ENCODE data around the gene LYRM4.

Gene LYRM4

GRCh38 chr6:5067305-5067704, 193.4 kb downstream of the LYRM4 start:
- DNase-seq (ENCODE audit: low read depth in 1 of 2, low spot score in 1 of 2): no peak
- TF ChIP-seq REST (IDR thresholded peaks at IDR 0.05; ENCODE audit: insufficient replicate concordance, low read depth) (no peak), POLR2AphosphoS5 (IDR thresholded peaks at IDR 0.05; ENCODE audit: low read depth) (no peak), SPI1 (IDR thresholded peaks at IDR 0.05; ENCODE audit: borderline replicate concordance, low read depth) (no peak), GABPA (IDR thresholded peaks at IDR 0.05; ENCODE audit: low read depth) (no peak)
- TF ChIP-seq, protein P1, sequence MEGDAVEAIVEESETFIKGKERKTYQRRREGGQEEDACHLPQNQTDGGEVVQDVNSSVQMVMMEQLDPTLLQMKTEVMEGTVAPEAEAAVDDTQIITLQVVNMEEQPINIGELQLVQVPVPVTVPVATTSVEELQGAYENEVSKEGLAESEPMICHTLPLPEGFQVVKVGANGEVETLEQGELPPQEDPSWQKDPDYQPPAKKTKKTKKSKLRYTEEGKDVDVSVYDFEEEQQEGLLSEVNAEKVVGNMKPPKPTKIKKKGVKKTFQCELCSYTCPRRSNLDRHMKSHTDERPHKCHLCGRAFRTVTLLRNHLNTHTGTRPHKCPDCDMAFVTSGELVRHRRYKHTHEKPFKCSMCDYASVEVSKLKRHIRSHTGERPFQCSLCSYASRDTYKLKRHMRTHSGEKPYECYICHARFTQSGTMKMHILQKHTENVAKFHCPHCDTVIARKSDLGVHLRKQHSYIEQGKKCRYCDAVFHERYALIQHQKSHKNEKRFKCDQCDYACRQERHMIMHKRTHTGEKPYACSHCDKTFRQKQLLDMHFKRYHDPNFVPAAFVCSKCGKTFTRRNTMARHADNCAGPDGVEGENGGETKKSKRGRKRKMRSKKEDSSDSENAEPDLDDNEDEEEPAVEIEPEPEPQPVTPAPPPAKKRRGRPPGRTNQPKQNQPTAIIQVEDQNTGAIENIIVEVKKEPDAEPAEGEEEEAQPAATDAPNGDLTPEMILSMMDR (IDR thresholded peaks at IDR 0.05; ENCODE audit: insufficient read depth, low read length): no peak
- no peaks in the 10 kb centered on the region for H3K27me3 ChIP-seq (ENCODE audit: insufficient read depth, poor library complexity, severe bottlenecking)
- H3K27ac ChIP-seq (replicated peaks): no peak overlapping the region
- H3K4me3 ChIP-seq (replicated peaks; ENCODE audit: insufficient read depth, low read length): no peak overlapping the region

GRCh38 chr6:5066456-5067093, 194.2 kb downstream of the LYRM4 start:
- TF ChIP-seq REST (IDR thresholded peaks at IDR 0.05; ENCODE audit: insufficient replicate concordance, low read depth) (no peak), POLR2AphosphoS5 (IDR thresholded peaks at IDR 0.05; ENCODE audit: low read depth) (no peak), SPI1 (IDR thresholded peaks at IDR 0.05; ENCODE audit: borderline replicate concordance, low read depth) (no peak), GABPA (IDR thresholded peaks at IDR 0.05; ENCODE audit: low read depth) (no peak)
- TF ChIP-seq, protein P1 (IDR thresholded peaks at IDR 0.05; ENCODE audit: insufficient read depth, low read length): no peak
- Histone ChIP-seq H3K4me3 (replicated peaks; ENCODE audit: insufficient read depth, low read length) (no peak overlapping the region), H3K27ac (replicated peaks) (no peak overlapping the region), H3K27me3 (ENCODE audit: insufficient read depth, poor library complexity, severe bottlenecking) (no peaks in the 10 kb centered on the region)
- no peak for DNase-seq (ENCODE audit: low read depth in 1 of 2, low spot score in 1 of 2)

DNA sequence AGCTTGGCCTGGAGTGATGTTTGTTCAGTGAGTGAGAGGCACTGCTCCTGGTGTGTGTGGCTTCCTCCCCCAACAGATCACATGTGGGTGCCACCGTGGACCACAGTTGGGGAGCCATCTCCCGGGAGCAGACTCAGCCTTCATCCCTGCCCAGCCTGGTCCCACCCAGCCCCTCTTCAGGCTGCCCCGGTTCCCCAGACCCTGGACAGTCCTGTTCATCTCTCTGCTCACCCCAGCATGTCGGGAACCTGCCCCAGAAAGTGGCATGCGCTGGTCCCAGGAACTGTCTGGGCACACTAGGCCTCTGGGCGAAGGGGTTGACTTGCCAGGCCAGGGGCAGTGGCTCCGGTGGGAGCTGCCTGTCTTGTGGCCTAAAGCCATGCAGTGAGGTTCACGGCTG, 197.1 kb downstream of the LYRM4 start:
- TF ChIP-seq REST (IDR thresholded peaks at IDR 0.05; ENCODE audit: insufficient replicate concordance, low read depth) (no peak), POLR2AphosphoS5 (IDR thresholded peaks at IDR 0.05; ENCODE audit: low read depth) (no peak), GABPA (IDR thresholded peaks at IDR 0.05; ENCODE audit: low read depth) (no peak), SPI1 (IDR thresholded peaks at IDR 0.05; ENCODE audit: borderline replicate concordance, low read depth) (no peak)
- TF ChIP-seq, protein P1 (IDR thresholded peaks at IDR 0.05; ENCODE audit: insufficient read depth, low read length): no peak
- Histone ChIP-seq H3K27me3 (ENCODE audit: insufficient read depth, poor library complexity, severe bottlenecking) (no peaks in the 10 kb centered on the region), H3K27ac (replicated peaks) (no peak overlapping the region), H3K4me3 (replicated peaks; ENCODE audit: insufficient read depth, low read length) (no peak overlapping the region)
- no peak for DNase-seq (ENCODE audit: low read depth in 1 of 2, low spot score in 1 of 2)
